Esophagus squamous epithelium (tissue), 4 donors: Measurements from ENCODE around the gene ATP10A.

ENCODE experiments used
- POLR2A ChIP-seq, 4 donors: fragments of 450-650 bp; IDR thresholded peaks; one replicate each; pipeline ENCODE4 v1.6.1; 2017; ENCODE audit warnings: antibody characterized with exemption in 4 of 4, mild to moderate bottlenecking in 4 of 4, moderate library complexity in 3 of 4
- TF ChIP-seq, protein P1 (sequence below), 6 experiments: fragments of 450-650 bp in 4 of 6; fragments of 200-600 bp in 2 of 6; sonication (generic) in 2 of 6; IDR thresholded peaks; one replicate each; pipeline ENCODE4 v1.5.1; 2016 to 2019; ENCODE audit warnings: antibody characterized with exemption in 6 of 6, mild to moderate bottlenecking in 4 of 6, moderate library complexity in 4 of 6

DNA sequence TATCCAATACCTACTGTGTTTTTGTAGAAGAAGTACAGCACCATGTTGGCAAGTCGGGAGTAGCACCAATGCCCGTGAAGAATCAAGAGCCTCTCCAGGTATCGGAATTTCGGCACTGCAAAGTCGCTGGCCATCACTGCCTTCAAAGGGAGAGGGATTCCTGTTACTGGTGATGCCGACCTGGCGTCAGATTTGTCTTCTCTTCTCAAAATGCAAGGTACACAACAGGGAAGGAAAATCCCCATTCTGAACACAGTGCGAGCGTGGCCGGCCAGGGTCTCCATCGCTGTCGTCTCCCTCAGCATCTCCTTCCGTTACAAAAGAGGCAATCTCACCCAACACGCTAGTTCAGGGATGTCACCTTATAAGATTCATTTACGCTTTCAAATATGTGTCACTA, 175.4 kb downstream of the ATP10A start:
- TF ChIP-seq, protein P1, sequence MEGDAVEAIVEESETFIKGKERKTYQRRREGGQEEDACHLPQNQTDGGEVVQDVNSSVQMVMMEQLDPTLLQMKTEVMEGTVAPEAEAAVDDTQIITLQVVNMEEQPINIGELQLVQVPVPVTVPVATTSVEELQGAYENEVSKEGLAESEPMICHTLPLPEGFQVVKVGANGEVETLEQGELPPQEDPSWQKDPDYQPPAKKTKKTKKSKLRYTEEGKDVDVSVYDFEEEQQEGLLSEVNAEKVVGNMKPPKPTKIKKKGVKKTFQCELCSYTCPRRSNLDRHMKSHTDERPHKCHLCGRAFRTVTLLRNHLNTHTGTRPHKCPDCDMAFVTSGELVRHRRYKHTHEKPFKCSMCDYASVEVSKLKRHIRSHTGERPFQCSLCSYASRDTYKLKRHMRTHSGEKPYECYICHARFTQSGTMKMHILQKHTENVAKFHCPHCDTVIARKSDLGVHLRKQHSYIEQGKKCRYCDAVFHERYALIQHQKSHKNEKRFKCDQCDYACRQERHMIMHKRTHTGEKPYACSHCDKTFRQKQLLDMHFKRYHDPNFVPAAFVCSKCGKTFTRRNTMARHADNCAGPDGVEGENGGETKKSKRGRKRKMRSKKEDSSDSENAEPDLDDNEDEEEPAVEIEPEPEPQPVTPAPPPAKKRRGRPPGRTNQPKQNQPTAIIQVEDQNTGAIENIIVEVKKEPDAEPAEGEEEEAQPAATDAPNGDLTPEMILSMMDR (IDR thresholded peaks at IDR 0.05), result no peak
- TF ChIP-seq POLR2A (IDR thresholded peaks at IDR 0.05), result no peak
